ENCODE results near the gene DLEU7. TPM values are rescaled to one million over a fixed set of nuclear protein-coding genes. Genes with fewer than 3 reads are reported as not detected.

Gene DLEU7
- total and polyA plus RNA-seq, 2 of the 8 experiments (the other 6 are each of a cell fraction or from before 2014, with no cell fraction given), result 4.9 to 5.2 TPM

GRCh38 chr13:50783066-50783465, 60.4 kb downstream of the DLEU7 start:
- CTCF ChIA-PET (ENCODE audit: partially characterized antibody), result interaction anchor here (0.6 to 1.8 kb wide), 5 partner anchors 10 to 239 kb away, joined by 3 to 6 read pairs (median 4); no protein-coding TSS in a partner anchor
- Histone ChIP-seq H2AK5ac (ENCODE audit: low read depth, low read length) (no peak overlapping the region), H4K91ac (replicated peaks; ENCODE audit: insufficient read length, low read length) (no peak overlapping the region), H2AFZ (ENCODE audit: low read length) (no peak overlapping the region), H3K79me2 (ENCODE audit: control insufficient read depth in 1 of 2, insufficient read depth in 2 of 2, low read length in 2 of 2) (no peaks in the 10 kb centered on the region), H3K56ac (replicated peaks; ENCODE audit: insufficient read length, low read depth, low read length) (no peak overlapping the region), H3K23ac (ENCODE audit: insufficient read length) (no peak overlapping the region), H3K23me2 (ENCODE audit: low read depth, low read length) (no peaks in the 10 kb centered on the region), H3K9me3 (ENCODE audit: insufficient read depth in 2 of 2, low read depth in 1 of 2, low read length in 1 of 2) (no peaks in the 10 kb centered on the region), H4K20me1 (replicated peaks in 1 of 2; ENCODE audit: control insufficient read depth in 1 of 2, insufficient read depth in 2 of 2, low read length in 2 of 2) (no peaks in the 10 kb centered on the region), H3K4ac (replicated peaks; ENCODE audit: insufficient read length, low read depth, low read length) (no peak overlapping the region), H4K8ac (ENCODE audit: extremely low read depth, insufficient read depth, low read length) (no peak overlapping the region), H3K9ac (replicated peaks in 1 of 4; ENCODE audit: extremely low read depth in 1 of 4, low read depth in 3 of 4, low read length in 3 of 4) (no peak overlapping the region), H3K4me3 (ENCODE audit: extremely low read depth in 1 of 4, insufficient read depth in 2 of 4, low read depth in 3 of 4, low read length in 4 of 4) (no peak overlapping the region), H3K14ac (ENCODE audit: insufficient read length) (no peak overlapping the region), H3K27me3 (replicated peaks in 1 of 4; ENCODE audit: control insufficient read depth in 3 of 4, extremely low read depth in 1 of 4, insufficient read depth in 3 of 4, low read length in 3 of 4) (no peaks in the 10 kb centered on the region; a peak in 2 of 7 replicates), H3K18ac (ENCODE audit: extremely low read depth, low read length) (no peak overlapping the region), H2BK20ac (ENCODE audit: low read length) (no peak overlapping the region), H4K5ac (ENCODE audit: insufficient read length, low read depth, low read length) (no peak overlapping the region), H2BK120ac (replicated peaks; ENCODE audit: low read depth, low read length) (no peak overlapping the region), H3K36me3 (ENCODE audit: control insufficient read depth in 2 of 4, insufficient read depth in 4 of 4, low read length in 3 of 4) (no peaks in the 10 kb centered on the region), H3K4me2 (ENCODE audit: insufficient read depth in 1 of 2, low read depth in 2 of 2, low read length in 2 of 2) (no peak overlapping the region), H3K4me1 (replicated peaks in 1 of 4; ENCODE audit: control insufficient read depth in 3 of 4, insufficient read depth in 4 of 4, low read length in 3 of 4) (peaks cover 0 to 10% (median 4%) of the 10 kb centered on the region in 4 experiments; a peak in 5 of 7 replicates), H3K79me1 (ENCODE audit: low read depth, low read length) (no peaks in the 10 kb centered on the region), H3K27ac (ENCODE audit: low read depth, low read length) (no peak overlapping the region), H2BK12ac (ENCODE audit: low read depth, low read length) (no peak overlapping the region), H2BK15ac (ENCODE audit: low read length) (no peak overlapping the region), H2BK5ac (ENCODE audit: low read depth, low read length) (no peak overlapping the region)
- 90% methylated on average over 2 of the region's 2 CpGs; no CpG with 5 or more reads in 1 of the 2 experiments for WGBS, 2 experiments (ENCODE audit: extremely low coverage in 1 of 2, insufficient coverage in 1 of 2, insufficient read length in 1 of 2, insufficient replicate concordance in 2 of 2, low coverage in 1 of 2, low lambda C conversion rate in 2 of 2, missing lambda C conversion rate in 1 of 2)
- POLR2A ChIA-PET (ENCODE audit: partially characterized antibody), result no interaction called here
- no peak for FAIRE-seq
- DNase-seq (ENCODE audit: low read depth in 1 of 2, low spot score in 2 of 2), result no peak
- TF ChIP-seq JUND (IDR thresholded peaks at IDR 0.05; ENCODE audit: low read length) (no peak), FOSL1 (IDR thresholded peaks at IDR 0.05; ENCODE audit: insufficient read depth, low read depth, low read length) (no peak), RFX5 (IDR thresholded peaks at IDR 0.05; ENCODE audit: borderline replicate concordance, low read depth, low read length) (no peak), TEAD4 (IDR thresholded peaks at IDR 0.05; ENCODE audit: low read depth, low read length) (no peak), POU5F1 (IDR thresholded peaks at IDR 0.05; ENCODE audit: low read depth, low read length) (no peak), ASH2L (IDR thresholded peaks at IDR 0.05; ENCODE audit: low read length) (no peak), SP2 (IDR thresholded peaks at IDR 0.05; ENCODE audit: low read length) (no peak), CBX5 (IDR thresholded peaks at IDR 0.05; ENCODE audit: low read depth, low read length) (no peak), SIN3A (conservative IDR thresholded peaks at IDR 0.05 in 1 of 2, IDR thresholded peaks at IDR 0.05 in 1 of 2; ENCODE audit: low read depth in 1 of 2, low read length in 2 of 2) (no peak), SP4 (IDR thresholded peaks at IDR 0.05; ENCODE audit: low read length) (no peak), EZH2 (IDR thresholded peaks at IDR 0.05; ENCODE audit: low read depth, low read length, severe bottlenecking) (no peak), SUZ12 (IDR thresholded peaks at IDR 0.05; ENCODE audit: low read length) (no peak), GTF2F1 (IDR thresholded peaks at IDR 0.05; ENCODE audit: borderline replicate concordance, low read depth, low read length) (no peak), SAP30 (IDR thresholded peaks at IDR 0.05; ENCODE audit: insufficient read depth, insufficient replicate concordance, low read length) (no peak), KDM4A (IDR thresholded peaks at IDR 0.05; ENCODE audit: low read depth, low read length, severe bottlenecking) (no peak)

All from H1 (cell line).